ENCODE data around the gene ANGPTL7.
A peak's percentile ranks its signal among the peaks of the same experiment; 100 is the strongest.

ANGPTL7 gene

DNA sequence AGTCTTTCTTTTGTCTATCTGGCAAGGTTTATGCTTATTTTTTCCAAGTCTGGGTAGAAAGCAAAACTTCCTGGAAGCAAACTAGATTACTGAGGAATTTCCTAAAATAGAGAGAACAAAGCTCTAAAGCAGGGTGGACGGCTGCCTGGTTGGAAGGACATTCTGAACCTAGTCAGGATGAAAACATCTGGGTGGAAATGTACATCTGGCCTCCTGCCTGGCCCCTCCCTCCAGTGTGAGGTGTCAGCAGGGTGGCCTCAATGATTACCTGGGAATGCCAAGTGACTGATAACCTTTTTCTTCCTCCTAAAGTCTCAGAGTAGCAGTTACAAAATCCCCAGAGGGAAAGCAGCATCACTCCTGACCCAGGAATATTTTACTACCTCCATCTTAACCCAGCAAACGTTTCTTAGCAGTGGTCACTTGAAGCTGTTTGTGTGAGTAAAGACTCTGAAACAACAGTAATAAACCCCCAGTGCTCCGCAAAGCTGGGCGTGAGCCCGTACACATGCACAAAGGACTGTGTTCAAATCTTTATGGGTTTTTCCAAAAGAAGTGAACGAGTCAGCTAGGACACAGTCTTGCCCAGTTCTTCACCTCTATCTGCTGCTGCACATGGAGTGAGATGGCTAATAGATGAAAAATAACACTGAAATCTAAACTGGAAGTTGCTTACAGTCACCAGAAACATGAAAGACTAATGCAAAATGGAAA lies 18.9 kb downstream of the ANGPTL7 start:
- Mint-ChIP-seq H3K27me3 (no peaks in the 10 kb centered on the region), H3K4me3 (no peak overlapping the region), H3K9me3 (no peaks in the 10 kb centered on the region), H3K4me1 (ENCODE audit: low read depth) (no peaks in the 10 kb centered on the region), H3K36me3 (ENCODE audit: low read depth) (peaks cover 71% of the 10 kb centered on the region), H3K27ac (no peak overlapping the region)

- Mint-ChIP-seq H3K27me3 (no peaks in the 10 kb centered on the region), H3K36me3 (ENCODE audit: low read depth) (peaks cover 85% of the 10 kb centered on the region), H3K4me3 (no peak overlapping the region), H3K27ac (no peak overlapping the region), H3K4me1 (ENCODE audit: low read depth) (no peaks in the 10 kb centered on the region), H3K9me3 (no peaks in the 10 kb centered on the region)
Measured at GRCh38 chr1:11211461-11211860, 22.3 kb downstream of the ANGPTL7 start.

- H3K27me3 Mint-ChIP-seq, result no peaks in the 10 kb centered on the region
- peaks cover 86% of the 10 kb centered on the region for H3K36me3 Mint-ChIP-seq (ENCODE audit: low read depth)
- no peaks in the 10 kb centered on the region for H3K4me1 Mint-ChIP-seq (ENCODE audit: low read depth)
- no peak overlapping the region for H3K4me3 Mint-ChIP-seq
- H3K27ac Mint-ChIP-seq, result no peak overlapping the region
- no peaks in the 10 kb centered on the region for H3K9me3 Mint-ChIP-seq
Measured at GRCh38 chr1:11211925-11212587, 22.9 kb downstream of the ANGPTL7 start.

GRCh38 chr1:11214698-11215380 lies 25.7 kb downstream of the ANGPTL7 start:
- Mint-ChIP-seq H3K4me3 (no peak overlapping the region), H3K9me3 (no peaks in the 10 kb centered on the region), H3K27ac (no peak overlapping the region), H3K27me3 (no peaks in the 10 kb centered on the region), H3K4me1 (ENCODE audit: low read depth) (no peaks in the 10 kb centered on the region), H3K36me3 (ENCODE audit: low read depth) (peaks cover 82% of the 10 kb centered on the region)

GRCh38 chr1:11215381-11216005 lies 26.3 kb downstream of the ANGPTL7 start:
- Mint-ChIP-seq H3K36me3 (ENCODE audit: low read depth) (peaks cover 86% of the 10 kb centered on the region), H3K4me3 (no peak overlapping the region), H3K4me1 (ENCODE audit: low read depth) (no peaks in the 10 kb centered on the region), H3K27ac (no peak overlapping the region), H3K27me3 (no peaks in the 10 kb centered on the region), H3K9me3 (no peaks in the 10 kb centered on the region)

- H3K36me3 Mint-ChIP-seq (ENCODE audit: low read depth), result peaks cover 83% of the 10 kb centered on the region
- no peak overlapping the region for H3K4me3 Mint-ChIP-seq
- no peak overlapping the region for H3K27ac Mint-ChIP-seq
- H3K9me3 Mint-ChIP-seq, result no peaks in the 10 kb centered on the region
- H3K27me3 Mint-ChIP-seq, result no peaks in the 10 kb centered on the region
- no peaks in the 10 kb centered on the region for H3K4me1 Mint-ChIP-seq (ENCODE audit: low read depth)
Measured at GRCh38 chr1:11216074-11216473, 26.9 kb downstream of the ANGPTL7 start.

- H3K4me1 Mint-ChIP-seq (ENCODE audit: low read depth), result peaks cover 23% of the 10 kb centered on the region
- peak overlapping the region; percentile 21 for H3K27ac Mint-ChIP-seq
- no peaks in the 10 kb centered on the region for H3K9me3 Mint-ChIP-seq
- no peak overlapping the region for H3K4me3 Mint-ChIP-seq
- H3K36me3 Mint-ChIP-seq (ENCODE audit: low read depth), result peaks cover 73% of the 10 kb centered on the region
- H3K27me3 Mint-ChIP-seq, result no peaks in the 10 kb centered on the region
Measured at GRCh38 chr1:11227106-11228077, 38.2 kb downstream of the ANGPTL7 start.

DNA sequence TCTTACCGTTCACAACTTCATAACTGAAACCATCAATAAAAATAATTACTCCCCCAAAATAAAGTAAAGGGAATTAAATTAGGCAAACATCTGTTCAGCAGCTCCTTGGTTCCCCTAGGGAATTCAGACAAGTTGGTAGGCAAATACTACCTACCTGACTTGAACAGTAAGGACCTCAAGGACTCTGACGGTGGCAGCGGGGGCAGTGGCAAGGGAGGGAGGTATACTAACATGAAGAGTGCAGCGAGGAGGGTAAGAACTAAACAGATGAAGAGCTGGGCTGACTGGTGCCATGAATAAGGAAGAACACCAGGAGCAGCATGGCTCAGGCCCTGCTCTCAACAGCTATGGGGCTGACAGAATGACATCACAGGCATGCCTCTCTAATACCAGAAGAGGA lies 40.0 kb downstream of the ANGPTL7 start:
- no peaks in the 10 kb centered on the region for H3K9me3 Mint-ChIP-seq
- peaks cover 23% of the 10 kb centered on the region for H3K4me1 Mint-ChIP-seq (ENCODE audit: low read depth)
- no peaks in the 10 kb centered on the region for H3K27me3 Mint-ChIP-seq
- H3K36me3 Mint-ChIP-seq (ENCODE audit: low read depth), result peaks cover 78% of the 10 kb centered on the region
- no peak overlapping the region for H3K27ac Mint-ChIP-seq
- H3K4me3 Mint-ChIP-seq, result no peak overlapping the region

- no peak overlapping the region for H3K4me3 Mint-ChIP-seq
- no peaks in the 10 kb centered on the region for H3K27me3 Mint-ChIP-seq
- peaks cover 9% of the 10 kb centered on the region for H3K4me1 Mint-ChIP-seq (ENCODE audit: low read depth)
- H3K9me3 Mint-ChIP-seq, result no peaks in the 10 kb centered on the region
- no peak overlapping the region for H3K27ac Mint-ChIP-seq
- H3K36me3 Mint-ChIP-seq (ENCODE audit: low read depth), result peaks cover 74% of the 10 kb centered on the region
Measured at GRCh38 chr1:11233208-11233607, 44.1 kb downstream of the ANGPTL7 start.

- Mint-ChIP-seq H3K4me3 (no peak overlapping the region), H3K4me1 (ENCODE audit: low read depth) (no peaks in the 10 kb centered on the region), H3K27ac (no peak overlapping the region), H3K9me3 (no peaks in the 10 kb centered on the region), H3K27me3 (no peaks in the 10 kb centered on the region), H3K36me3 (ENCODE audit: low read depth) (peaks cover 70% of the 10 kb centered on the region)
Measured at GRCh38 chr1:11237356-11237755, 48.2 kb downstream of the ANGPTL7 start.

DNA sequence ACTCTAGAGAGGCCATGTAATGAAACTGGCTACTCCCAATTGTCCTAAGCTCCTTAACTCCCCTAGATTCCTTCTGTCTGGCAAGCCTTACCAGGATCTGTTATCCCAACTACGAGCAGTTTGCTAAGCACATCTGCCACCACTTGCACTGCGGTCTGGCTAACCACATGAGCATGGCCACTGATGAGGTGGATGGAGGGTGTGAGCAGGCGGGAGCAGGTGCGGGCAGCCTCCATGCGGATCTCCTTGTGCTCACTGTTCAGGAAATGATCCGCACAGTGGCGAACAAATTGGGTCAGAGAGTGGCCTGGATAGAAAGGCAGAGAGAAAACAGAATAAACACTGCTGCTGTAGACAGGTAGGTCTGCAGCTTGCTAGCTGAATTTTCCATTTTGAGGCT lies 49.2 kb downstream of the ANGPTL7 start:
- H3K9me3 Mint-ChIP-seq, result no peaks in the 10 kb centered on the region
- no peaks in the 10 kb centered on the region for H3K4me1 Mint-ChIP-seq (ENCODE audit: low read depth)
- H3K27ac Mint-ChIP-seq, result no peak overlapping the region
- no peak overlapping the region for H3K4me3 Mint-ChIP-seq
- no peaks in the 10 kb centered on the region for H3K27me3 Mint-ChIP-seq
- peaks cover 72% of the 10 kb centered on the region for H3K36me3 Mint-ChIP-seq (ENCODE audit: low read depth)

- Mint-ChIP-seq H3K4me1 (ENCODE audit: low read depth) (peaks cover 4% of the 10 kb centered on the region), H3K9me3 (no peaks in the 10 kb centered on the region), H3K27me3 (no peaks in the 10 kb centered on the region), H3K4me3 (no peak overlapping the region), H3K36me3 (ENCODE audit: low read depth) (peaks cover 50% of the 10 kb centered on the region), H3K27ac (peak overlapping the region; percentile 67)
Measured at GRCh38 chr1:11245248-11245647, 56.1 kb downstream of the ANGPTL7 start.

Data from stimulated activated naive CD8-positive, alpha-beta T cell treated with anti-CD3 and anti-CD28 coated beads, Interleukin-15, Interleukin-2, amounts not matched to agents 100 ng/mL and 50 ng/mL, for 24 hours (primary cell).